IPS-11a (cell line): ENCODE measurements around the gene TTI1.
A peak's percentile ranks its signal among the peaks of the same experiment; 100 is the strongest.

Source experiments
- H3K4me3 ChIP-seq: one replicate; pipeline ENCODE4 v1.5.1; 2013; ENCODE audit warnings: low read depth, low read length, control low read depth

The TTI1 gene

DNA sequence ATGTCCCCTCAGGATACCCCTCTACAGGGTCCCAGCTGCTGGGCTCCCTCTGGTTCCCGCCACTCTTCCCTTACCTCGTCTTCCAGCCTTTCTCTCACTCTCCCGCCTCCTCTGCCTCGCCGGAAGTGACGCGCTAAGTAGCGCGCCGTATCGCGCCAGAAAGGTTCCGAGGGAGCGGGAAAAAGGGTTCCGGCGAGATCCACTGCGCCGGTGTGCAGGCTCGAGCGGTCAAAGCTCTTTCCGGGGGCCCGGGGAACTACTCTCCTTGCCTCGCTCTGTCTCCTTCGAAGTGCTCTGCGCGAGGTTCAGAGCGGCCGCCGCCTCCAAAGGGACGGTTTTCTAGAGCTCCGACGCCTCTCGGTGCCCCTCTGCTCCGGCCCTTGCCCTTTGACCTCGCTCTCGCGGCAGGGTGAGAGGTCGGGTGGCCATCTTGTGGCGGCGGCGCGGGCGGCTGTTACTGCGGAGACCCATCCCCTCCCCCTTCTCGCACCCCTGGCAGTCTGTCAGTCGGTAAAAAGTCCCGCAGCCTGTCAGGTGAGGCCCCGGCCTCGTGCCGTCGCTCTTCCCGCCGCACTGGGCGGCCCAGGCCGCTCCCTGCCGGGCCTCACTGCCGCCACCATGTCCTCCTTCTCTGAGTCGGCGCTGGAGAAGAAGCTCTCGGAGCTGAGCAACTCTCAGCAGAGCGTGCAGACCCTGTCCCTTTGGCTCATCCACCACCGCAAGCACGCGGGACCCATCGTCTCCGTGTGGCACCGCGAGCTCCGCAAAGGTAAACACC is at the start of gene TTI1, which contains the start of gene RPRD1B:
TSS of gene TTI1 (minus strand) at position 127 of the 778 bp plus-strand sequence. CDS start 19,640 bp downstream, outside the sequence.
TSS of gene RPRD1B (plus strand) at position 417 of the 778 bp plus-strand sequence. CDS start at position 619, 202 bp downstream.
- H3K4me3 ChIP-seq: peak within 1 kb of the TSS; percentile 98

DNA sequence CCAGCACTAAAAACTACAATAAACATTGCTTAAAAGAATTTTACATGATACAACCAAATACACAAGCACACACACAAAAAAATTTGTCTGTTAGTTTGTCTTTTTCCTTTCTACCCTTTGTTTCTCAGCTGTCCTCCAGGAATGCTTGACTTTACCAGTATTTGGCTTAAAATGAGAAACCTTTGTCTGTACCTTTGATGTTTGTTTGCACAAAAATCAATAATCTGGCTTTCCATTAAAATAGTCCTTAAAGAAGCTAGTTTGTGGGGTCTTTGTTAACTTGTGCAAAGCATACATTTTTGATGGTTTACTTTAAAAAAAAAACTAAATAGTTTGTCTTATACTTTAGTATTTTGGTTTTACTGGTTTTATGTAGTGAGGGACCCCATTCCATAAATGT is 49.6 kb upstream of the TTI1 start:
- H3K4me3 ChIP-seq: no peak overlapping the region

DNA sequence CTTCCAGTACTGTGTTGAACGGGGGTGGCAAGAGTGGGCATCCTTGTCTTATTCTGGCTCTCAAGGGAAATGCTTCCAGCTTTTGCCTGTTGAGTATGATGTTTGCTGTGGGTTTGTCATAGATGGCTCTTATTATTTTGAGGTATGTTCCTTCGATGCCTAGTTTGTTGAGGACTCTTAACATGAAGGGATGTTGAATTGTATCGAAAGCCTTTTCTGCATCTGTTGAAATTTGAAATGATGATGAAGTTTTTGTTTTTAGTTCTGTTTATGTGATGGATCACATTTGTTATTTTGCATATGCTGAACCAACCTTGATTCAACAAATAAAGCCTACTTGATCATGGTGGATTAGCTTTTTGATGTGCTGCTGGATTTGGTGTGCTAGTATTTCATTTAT is 48.3 kb upstream of the TTI1 start:
- H3K4me3 ChIP-seq: no peak overlapping the region

DNA sequence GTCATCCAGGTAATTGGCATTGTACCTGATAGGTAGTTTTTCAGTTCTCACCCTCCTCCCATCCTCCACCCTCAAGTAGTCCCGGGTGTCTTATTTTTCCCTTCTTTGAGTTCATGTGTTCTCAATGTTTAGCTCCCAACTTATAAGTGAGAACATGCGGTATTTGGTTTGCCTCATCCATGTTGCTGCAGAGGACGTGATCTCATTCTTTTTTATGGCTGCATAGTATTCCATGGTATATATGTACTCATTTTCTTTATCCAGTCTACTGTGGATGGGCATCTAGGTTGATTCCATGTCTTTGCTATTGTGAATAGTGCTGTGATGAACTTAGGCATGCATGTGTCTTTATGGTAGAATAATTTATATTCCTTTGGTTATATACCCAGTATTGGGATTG is 46.1 kb upstream of the TTI1 start:
- H3K4me3 ChIP-seq: no peak overlapping the region

DNA sequence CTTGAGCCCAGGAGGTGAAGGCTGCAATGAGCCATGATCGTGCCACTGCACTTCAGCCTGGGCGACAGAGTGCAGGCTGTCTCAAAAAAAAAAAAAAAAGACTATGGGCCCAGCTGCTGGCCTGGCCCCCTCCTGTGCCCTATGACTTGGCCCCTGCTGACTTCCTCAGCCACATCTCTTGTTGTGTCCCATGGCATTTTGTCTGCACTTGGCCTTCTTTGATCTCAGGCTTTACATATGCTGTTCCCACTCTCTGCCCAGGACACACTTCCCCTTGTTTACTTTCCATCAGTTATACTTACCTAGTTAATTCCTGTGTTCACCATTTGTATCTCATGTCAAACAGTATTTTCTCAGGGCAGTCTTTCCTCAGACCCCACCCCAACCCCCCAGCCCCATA is 44.8 kb upstream of the TTI1 start:
- no peak overlapping the region for H3K4me3 ChIP-seq

DNA sequence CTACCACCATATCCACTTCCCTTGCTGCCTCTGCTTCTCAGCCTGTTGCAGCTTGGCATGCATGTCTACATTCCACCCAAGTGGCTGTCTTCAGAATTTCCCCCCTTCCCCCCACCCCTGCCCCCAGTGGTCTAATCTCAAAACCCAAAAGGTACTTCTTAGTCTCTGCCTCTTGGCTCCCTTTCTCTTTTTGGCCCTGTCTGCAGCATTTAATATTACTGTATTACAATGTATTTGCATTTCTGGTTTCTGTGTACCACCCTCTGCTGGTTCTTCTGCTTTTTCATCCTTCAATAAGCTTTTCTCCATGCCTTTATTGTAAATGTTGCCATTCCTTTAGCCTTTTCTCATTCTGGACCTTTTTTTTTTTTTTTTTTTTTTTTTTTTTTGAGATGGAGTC is 43.3 kb upstream of the TTI1 start:
- no peak overlapping the region for H3K4me3 ChIP-seq

DNA sequence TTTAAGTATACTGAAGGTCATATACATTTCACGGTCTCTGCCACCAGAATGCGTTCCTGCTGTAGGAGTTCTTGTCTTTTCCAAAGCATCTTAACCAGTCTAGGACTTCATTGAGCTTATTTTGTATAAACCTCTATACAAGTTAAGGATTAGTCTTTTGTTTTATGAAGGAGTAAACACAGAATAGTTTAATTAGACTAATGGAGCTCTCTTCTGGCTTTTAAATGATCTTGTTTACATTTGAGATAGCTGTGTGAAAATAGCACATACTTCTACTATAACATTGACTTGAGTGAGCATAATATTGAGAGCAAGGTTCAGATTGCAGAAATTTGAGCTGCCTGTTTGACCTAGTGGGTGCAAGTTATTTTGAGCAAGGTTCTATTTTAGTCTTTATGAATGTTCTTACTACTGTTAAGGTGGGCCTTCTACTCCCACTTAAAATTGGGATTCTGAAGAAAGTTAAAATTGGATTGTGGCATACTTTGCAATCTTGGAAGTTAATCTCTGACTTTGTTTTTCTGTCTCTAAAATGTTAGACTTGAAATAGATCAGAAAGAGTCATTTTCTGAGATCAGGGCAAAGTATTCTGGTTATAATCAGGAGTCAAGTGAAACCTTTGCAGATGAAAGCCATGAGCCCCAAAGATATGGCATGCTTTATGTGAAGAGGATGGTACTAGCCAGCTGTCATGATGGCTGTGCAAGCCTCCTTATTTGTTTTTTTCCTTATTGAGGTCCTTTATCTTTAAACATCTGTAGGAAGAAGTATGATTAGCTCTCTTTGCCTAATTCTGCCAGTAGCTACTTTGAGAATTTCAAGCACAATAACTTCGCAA is 42.1 kb upstream of the TTI1 start:
- H3K4me3 ChIP-seq: no peak overlapping the region

DNA sequence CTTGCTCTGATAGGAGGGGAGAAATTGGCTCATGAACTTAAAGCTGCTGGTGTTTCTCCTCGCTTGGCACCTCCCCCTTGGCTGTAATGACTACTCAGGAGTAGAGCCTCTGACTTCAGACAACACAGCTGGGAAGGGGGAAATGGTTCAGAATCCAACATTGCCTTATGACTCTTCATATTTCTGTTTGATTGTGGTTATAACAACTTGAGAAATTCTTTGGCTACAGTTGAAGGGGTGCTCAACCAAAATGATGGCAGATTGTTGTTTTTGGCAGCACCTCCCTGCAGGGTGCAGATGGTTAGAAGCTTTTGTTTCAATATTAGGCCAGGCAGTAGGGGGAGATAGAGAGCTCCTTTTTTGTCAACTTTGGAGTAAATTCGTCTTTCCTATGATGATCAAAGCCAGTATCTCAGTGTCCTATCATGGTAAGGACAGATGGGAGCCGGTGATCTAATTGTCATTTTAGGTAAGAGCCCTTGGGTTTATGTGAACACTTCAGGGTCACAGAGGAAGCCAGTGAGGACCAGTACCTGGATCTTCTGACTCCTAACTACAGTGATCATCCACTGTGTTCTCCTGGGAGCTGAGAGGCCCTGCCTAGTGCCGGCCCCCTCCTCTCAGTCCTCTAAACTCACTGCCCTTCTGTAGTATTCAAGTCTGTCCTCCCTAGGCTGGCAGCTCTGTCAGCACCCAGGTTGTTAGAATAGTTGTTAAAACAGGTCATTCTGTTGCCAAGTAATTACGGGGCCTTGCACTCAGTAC is 40.2 kb upstream of the TTI1 start:
- H3K4me3 ChIP-seq: no peak overlapping the region

DNA sequence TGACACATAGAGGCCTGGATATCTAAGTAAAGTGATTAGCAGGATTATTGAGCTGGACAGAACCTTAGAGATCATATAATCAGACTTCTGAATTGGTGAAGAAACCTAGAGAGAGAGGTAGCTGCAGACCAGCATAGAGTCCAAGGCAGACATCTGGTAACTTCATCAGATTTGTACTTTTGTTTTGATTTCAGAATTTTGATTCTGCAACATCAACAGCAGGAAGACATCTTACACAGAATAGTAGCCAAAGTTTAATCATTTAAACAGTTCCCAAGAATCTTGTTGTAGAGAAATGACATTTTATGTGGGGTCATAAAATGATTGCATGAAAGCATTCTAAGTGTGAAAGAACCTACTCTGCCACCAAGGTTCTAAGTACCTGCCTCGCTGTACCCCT is 39.6 kb upstream of the TTI1 start:
- no peak overlapping the region for H3K4me3 ChIP-seq

DNA sequence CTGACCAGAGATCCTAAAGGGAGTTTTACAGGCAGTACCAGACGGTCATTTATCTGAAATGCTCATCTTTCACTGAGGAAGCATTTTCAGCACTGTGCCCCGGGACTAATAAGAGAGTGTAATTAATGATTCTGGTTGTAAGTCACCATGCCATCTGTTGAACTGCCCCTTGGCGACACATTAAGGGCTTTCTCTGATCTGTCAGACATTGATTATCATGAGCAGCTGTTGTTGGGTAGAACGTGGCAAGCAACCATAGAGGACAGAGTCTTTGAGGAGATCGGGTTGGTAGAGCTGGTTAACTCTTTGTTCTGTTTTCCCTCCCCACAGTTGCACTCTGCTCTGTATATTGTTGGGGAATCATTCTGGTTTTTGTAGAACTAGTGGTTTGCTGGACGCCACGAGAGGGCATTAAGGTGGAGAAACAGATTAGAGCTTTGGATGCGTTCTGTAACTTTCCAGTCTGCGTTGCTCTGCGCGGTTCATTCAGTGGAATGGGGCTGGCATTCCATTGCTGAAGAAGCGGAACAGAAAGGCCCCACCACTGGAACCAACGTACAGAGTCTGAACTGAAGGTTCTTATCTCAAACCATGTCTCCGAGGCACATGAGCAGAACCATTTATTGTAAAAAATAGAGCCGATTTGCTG is 34.6 kb upstream of the TTI1 start:
- no peak overlapping the region for H3K4me3 ChIP-seq

DNA sequence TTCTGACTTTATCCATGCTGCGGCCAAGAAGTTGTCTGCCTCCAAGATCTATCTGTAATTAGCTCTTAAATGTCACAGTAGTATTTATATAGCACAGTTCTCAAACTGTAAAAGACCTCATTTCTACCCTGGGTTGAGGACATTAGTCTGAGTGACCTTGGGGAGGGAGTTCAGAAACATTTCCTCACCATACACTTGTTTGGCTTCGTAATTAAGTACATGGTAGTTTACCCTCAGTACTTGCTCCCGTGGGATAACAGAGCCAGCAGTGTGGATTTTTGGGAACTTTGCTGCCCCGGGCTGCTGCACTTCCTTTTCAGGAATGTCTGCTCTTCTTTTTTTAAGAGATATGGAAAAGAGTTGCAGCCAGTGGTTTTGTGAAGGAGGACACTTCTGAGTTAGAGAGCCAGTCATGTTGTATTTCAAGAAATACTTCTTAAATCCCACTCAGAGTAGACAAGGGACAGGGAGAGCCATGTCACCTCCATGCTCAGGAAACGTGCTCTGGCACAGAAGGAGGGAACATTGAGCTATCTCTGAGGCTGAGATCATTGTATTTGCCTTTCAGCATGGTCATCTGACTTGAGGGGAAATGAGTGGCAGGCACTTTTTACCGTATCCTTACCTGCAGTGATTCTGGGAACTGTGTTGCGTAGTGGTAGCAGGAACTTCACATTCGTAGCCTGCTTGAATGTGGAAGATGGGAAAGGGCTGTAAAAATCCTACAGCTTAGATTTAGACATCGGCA is 33.9 kb upstream of the TTI1 start:
- H3K4me3 ChIP-seq: no peak overlapping the region

DNA sequence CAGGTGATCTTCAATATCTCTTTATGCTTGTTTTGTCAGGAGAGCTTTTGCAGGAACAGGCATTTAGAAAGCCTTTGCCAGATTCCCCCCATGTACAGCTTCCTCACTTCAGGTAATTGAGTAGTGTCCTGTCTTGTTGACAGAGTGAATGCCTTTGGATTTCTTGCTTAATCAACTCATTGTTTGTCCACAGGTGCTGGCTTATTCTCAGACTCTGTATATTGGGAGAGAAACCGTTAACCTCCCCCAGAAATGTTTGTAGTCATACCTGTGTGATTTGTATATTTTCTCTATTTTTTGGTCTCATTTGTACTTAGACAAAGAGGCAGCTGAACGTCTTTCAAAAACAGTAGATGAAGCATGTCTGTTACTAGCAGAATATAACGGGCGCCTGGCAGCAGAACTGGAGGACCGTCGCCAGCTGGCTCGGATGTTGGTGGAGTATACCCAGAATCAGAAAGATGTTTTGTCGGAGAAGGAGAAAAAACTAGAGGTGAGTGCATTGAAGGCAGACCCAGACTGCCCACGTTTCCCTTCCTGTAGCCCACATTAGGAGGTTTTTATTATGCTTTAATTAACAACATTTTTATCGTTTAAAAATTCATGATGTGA is 32.6 kb upstream of the TTI1 start:
- H3K4me3 ChIP-seq: no peak overlapping the region

DNA sequence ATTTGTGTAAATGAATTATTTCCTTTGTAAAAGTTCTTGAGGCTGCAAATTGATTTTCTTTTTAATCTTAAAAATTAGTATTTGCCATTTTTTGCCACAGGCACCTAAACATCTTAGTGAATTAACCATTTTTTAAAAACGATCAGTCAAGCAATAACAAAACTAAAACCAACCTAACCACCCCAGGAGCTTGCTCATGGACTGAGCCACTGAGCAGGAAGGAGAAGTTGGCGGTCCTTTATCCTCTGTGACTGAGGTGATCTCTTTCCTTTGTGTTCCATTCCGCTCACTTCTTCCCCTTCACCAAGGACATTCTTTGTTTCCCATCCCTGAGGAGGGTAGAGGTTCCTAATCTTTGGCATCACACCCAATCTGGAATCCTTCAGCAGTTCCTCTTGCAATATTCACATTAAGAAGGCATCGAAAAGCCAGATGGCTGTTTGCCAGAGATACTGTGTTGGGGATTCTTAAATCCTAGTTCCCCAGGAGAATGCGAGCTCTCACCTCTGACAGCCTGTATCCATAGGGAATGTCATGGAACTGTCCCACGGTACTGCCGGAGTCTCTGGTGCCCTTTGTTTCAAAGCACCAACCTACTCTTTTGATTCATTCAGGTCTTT is 30.8 kb upstream of the TTI1 start:
- no peak overlapping the region for H3K4me3 ChIP-seq

DNA sequence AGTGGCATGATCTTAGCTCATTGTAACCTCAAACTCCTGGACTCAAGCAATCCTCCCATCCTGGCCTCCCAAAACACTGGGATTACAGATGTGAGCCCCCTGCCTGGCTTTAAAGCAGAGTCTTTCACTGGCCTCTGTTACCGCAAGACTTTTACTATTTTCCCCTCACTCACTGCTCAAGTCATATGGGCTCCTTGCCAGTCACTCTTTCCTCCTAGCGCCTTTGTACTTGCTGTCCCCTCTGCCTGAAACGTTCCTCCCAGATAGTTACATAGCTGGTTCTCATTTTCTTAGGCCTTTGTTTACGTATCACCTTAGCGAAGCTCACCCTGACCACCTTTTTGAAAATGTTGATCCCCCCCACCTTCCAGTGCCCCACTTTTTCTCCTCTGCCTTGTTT is 29.6 kb upstream of the TTI1 start:
- H3K4me3 ChIP-seq: no peak overlapping the region

DNA sequence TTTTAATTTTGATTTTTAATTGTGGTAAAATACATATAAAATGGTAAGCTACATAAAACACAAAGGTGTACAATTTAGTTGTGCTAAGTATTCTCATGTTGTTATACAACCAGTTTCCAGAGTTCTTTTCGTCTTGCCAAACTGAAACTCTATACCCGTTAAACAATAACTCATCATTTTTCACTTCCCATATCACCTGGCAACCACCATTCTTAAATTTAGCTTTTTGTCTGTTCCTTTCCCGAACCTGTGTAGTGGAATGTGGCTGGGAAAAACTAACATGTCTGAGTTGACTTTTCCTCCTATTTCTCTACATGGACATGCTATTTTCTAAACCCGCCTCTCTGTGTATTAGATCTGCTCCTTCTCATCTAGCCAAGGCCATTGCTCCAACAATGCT is 27.9 kb upstream of the TTI1 start:
- no peak overlapping the region for H3K4me3 ChIP-seq

DNA sequence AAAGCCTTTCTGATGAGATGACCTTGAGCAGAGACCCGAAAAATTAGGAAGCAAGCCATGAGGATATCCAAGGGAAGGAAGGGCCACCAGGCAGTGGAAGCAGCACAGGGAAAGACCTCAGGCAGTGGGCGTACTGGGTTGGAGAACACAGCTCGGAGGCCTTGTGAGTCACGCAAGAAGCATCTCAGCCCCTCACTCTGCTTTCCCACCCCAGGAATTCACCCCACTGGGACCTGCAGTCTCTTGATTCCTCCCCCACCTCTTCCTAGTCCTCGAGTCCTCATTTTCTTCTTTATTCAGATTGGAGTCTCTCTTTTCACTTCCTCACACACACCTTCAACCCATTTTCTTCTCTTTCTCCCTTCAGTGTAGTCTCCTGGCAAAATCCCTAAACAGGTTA is 27.3 kb upstream of the TTI1 start:
- no peak overlapping the region for H3K4me3 ChIP-seq

DNA sequence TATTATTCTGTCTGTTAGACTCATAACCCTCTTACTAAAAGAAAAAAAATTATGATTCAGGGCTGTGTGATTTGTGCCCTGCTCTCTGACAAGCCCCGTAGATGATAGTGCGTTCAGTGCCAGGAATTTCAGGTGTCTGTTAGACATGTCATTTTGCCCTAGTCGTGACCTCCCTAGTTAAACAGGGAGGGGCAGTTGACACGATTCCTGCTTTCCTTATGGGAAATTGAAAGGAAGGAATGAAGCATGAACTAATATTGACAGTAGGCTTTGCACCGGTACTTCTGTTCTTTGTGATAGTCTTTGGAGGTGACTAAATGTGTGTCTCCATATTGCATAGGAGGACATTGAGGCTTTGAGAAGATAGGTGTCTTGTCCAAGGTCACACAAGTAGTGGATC is 26.6 kb upstream of the TTI1 start:
- H3K4me3 ChIP-seq: no peak overlapping the region

DNA sequence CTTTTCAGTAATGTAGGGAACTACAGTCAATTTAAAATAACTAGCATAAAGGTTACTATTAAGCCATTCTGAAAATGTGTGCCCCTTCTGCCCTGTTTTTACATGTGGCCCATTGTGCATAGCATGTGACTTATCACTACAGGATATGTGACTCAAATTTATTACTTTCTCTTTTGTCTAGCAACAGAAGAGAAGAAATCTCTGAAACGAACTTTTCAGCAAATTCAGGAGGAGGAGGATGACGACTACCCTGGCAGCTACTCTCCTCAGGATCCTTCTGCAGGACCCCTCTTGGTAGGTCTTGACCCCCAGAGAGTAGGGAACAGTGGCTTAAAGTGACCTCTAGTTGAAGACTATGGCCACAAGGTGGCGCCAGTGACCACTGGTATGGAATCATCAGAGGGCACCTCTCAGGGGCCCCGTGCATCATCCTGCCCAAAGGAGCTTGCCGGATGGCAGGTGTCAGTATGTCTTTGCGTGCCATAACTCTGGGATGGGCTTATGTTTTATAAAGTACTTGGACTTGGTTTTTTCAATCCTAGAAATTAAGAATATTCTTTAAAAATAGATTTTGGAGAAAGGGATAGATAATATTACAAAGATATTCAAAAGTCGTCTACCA is 24.2 kb upstream of the TTI1 start:
- no peak overlapping the region for H3K4me3 ChIP-seq

DNA sequence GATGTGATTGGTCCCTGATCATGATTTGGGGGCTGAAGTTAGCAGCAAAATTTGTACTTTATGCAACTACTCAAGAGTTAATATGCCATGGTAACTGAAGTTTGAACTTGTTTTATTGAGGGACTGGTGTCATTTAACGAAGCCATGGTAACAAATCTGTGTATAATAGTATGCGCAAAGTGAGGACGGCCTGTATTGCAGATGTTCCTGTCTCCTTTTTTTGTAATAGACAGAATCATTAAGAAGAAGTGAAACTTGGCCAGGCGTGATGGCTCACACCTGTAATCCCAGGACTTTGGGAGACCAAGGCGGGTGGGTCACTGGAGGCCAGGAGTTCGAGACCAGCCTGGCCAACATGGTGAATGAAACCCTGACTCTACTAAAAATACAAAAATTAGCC is 22.6 kb upstream of the TTI1 start:
- no peak overlapping the region for H3K4me3 ChIP-seq
